Stimulated activated CD8-positive, alpha-beta memory T cell treated with anti-CD3 and anti-CD28 coated beads, Interleukin-15, amount 100 ng/mL, for 4 hours (primary cell): ENCODE data around the gene TXNDC11.
"Not testable (repeated sequence)": the region's sequence is repeated elsewhere in the genome, so short reads cannot be mapped to it uniquely, and the experiment has no call there.

Experiments
- DNase-seq, 2 donors: peaks; one replicate each; pipeline ENCODE4 v3.0.0-alpha.2; 2020; ENCODE audit warnings: low read depth in 2 of 2

Gene TXNDC11, protein sequence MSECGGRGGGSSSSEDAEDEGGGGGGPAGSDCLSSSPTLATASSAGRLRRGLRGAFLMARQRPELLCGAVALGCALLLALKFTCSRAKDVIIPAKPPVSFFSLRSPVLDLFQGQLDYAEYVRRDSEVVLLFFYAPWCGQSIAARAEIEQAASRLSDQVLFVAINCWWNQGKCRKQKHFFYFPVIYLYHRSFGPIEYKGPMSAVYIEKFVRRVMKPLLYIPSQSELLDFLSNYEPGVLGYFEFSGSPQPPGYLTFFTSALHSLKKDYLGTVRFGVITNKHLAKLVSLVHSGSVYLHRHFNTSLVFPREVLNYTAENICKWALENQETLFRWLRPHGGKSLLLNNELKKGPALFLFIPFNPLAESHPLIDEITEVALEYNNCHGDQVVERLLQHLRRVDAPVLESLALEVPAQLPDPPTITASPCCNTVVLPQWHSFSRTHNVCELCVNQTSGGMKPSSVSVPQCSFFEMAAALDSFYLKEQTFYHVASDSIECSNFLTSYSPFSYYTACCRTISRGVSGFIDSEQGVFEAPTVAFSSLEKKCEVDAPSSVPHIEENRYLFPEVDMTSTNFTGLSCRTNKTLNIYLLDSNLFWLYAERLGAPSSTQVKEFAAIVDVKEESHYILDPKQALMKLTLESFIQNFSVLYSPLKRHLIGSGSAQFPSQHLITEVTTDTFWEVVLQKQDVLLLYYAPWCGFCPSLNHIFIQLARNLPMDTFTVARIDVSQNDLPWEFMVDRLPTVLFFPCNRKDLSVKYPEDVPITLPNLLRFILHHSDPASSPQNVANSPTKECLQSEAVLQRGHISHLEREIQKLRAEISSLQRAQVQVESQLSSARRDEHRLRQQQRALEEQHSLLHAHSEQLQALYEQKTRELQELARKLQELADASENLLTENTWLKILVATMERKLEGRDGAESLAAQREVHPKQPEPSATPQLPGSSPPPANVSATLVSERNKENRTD

GRCh38 chr16:11742536-11743307 lies at the start of gene TXNDC11:
TXNDC11 (minus strand) TSS chr16:11742857; CDS start chr16:11742730, 127 bp downstream.
- DNase-seq: peak; percentile 96 to 99

DNA sequence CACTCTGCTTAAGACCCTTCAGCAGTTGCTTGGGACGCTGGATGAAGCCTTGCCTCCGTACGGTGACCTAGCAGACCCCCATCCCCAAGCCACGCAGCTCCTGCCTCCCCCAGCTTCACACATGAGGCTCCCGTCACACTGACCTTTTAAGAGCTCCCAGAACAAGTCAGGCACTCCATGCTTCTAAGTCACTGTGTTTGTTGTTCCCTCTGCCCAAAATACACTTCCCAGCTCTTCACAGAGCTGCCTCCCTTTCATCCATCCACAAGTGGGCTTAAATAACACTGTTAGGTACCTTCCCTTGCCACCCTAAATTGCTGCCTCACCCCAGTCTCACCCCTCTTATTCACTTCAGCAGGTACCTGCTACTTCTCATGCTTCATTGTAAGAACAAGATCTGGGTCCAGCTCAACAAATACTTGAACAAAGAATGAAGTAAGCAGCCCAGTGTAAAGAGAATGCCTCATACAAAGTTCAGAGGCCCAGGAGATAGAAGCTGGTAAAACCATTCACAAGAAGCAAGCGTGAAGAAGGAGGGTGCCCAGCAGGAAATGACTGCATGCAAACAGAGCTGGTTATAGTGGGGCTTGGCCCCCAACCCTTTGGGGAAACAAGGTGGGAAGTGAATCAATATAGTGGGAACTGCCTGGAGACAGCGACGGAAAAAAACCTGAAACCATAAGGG lies 48.6 kb upstream of the TXNDC11 start:
- DNase-seq: no peak

- DNase-seq: no peak
Measured at GRCh38 chr16:11788914-11789313, 46.3 kb upstream of the TXNDC11 start.

DNA sequence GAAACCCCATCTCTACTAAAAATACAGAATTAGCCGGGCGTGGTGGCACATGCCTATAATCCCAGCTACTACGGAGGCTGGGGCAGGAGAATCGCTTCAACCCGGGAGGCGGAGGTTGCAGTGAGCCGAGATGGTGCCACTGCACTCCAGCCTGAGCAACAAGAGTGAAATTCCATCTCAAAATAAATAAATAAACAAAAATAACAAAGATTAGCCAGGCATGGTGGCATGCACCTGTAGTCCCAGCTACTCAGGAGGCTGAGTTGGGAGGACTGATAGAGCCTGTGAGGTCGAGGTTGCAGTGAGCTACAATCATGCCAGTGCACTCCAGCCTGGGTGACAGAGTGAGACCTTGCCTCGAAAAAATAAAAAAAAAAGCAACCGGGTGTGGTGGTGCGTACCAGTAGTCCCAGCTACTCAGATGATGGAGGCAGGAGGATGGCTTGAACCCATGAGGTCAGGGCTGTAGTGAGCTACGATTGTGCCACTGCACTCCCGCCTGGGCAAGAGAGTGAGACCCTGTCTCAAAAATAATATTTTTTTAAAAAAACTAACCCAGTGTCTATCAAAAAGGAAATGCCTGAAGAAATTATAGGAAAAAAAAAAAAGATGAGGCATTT lies 42.4 kb upstream of the TXNDC11 start:
- not testable (repeated sequence) for DNase-seq

- DNase-seq: not testable (repeated sequence)
Measured at GRCh38 chr16:11784381-11784780, 41.7 kb upstream of the TXNDC11 start.

GRCh38 chr16:11784038-11784369 lies 41.3 kb upstream of the TXNDC11 start:
- DNase-seq: no peak

DNA sequence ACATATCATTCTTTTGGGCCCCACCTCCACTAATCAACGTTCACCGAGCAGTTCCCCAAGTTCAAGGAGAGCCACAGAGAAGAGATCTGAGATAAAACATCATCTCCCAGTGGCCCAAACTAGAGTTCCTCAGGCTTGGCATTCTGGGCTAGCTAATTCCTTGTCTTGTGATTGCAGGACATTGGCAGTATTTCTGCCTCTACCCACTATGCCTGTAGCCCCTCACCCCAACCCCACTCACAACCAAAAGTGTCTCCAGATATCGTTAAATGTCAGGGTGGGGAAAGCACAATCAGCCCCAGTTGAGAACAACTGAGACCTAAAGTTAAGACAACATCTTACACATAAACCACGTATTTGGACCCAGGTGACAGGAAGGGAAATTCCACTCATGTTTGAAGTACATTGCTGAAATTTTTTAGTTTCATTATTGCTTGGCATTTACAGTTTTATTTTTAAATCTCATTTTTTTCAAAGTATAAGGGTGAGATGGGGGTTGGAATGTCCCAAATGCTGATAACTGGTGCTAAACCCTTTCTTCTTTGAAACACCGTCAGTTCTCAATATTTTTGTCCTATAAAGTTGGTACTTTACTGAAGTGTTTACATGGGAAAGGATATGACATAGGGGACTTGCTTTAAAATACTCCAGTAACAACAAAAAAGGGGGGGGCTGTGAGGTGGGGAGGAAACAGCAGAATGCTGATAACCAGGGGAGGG lies 40.8 kb upstream of the TXNDC11 start:
- DNase-seq: no peak

DNA sequence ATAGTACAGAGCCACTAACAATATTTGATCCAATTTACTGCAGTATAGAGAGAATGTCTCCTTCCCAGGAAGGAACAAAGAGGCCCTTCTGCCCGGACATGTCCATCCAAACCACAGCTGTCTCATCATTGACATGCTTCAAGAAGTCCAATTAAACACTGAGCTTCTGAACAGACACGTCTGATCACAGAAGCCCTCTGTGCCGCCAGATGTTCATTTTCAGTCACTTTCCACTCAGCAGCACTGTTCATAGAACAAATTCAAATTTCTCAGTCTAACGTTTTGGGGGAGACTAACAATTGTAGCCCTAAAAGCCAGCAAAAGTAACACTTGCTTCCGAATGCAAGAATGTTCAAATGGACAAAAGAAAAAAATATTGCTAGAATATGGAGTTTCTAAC lies 39.1 kb upstream of the TXNDC11 start:
- DNase-seq: no peak

DNA sequence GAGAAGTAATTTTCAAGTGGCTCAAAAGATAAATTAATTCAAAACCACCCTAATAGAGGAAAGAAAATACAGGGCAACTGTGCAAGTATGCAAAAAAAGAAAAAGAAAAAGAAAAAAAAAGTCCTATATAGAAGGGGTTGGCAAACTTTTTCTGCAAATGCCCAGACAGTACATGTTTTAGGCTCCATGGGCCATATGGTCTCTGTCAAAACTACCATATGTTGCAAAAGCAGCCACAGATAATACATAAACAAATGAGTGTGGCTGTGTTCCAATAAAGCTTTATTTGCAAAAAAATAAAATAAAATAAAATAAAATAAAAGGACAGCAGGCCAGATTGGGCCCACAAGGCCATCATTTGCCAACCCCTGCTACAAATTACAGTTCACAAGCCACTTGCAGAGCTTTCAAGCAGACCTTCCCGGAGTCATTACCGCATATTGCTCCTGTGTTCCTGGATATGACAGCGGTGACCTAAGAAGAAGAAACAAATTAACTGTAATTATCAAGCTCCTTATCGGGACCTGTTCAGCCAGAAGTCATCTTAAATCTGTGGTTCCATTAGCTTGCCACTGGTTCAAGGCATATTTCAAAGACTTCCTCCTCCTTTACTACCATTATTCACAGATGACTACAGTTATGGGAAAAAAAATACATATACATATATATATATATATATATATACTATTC lies 38.5 kb upstream of the TXNDC11 start:
- DNase-seq: no peak

DNA sequence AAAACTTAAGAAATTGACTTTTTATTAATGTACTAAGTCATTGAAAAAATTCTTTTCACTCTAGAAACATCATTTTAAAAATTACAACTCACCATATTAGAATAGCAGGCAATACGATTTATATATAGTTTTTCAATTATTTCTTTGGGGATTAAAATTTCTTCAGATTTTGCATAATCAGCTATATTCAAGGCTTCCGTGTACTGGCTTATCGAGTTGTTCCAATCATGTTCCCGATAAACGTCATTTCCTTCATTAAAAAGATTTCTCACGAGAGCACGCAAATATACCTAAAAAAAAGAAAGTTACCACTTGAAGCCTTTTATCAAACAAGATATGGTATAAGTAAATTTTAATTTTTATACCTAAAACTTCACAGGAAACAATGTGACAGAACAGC lies 36.4 kb upstream of the TXNDC11 start:
- DNase-seq: no peak

DNA sequence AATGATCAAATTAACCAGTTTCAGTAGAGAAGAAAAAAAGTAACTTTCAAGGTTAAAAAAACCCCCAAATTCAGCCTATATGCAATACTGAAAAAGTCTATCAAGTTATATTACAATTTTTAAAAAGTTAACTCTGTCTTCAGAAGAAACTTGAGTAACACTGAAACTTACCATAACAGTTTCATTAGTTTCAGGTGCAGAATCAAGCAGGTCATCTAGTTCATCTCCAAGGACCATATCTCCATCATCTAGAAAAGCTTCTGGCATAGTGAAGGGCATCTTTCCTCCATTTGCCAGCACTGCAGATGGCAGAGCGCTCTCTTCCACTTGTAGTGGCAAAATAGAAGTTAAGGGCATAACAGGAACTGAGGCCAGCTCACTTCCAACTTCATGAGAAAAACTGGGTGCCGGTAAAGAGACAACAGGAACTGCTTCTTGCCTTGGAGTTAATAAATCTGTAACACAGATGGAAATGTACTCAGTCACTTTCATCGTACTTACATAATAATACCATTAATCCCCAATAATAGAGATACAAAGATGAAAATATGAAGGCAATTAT lies 31.5 kb upstream of the TXNDC11 start:
- DNase-seq: no peak

- DNase-seq: no peak
Measured at GRCh38 chr16:11768849-11769248, 26.2 kb upstream of the TXNDC11 start.

DNA sequence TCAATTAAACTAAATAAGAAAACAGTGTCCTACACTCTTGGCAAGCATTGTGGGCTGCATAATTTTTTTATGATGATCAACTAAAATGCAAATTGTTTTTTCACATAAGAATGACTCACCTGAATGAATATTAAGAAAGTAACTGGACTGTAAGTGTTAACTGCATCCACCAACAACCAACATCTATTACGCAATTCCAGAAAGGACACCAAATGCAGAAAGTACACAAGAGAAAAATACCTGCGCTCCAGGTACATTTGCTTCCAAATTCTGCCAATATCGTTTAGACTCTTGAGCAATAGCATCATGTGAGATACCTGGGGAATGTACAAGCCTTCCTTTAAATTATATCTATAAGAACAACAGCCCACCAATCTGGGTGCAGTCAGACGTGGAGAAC lies 19.8 kb upstream of the TXNDC11 start:
- DNase-seq: no peak

GRCh38 chr16:11759997-11760396 lies 17.3 kb upstream of the TXNDC11 start:
- no peak for DNase-seq

DNA sequence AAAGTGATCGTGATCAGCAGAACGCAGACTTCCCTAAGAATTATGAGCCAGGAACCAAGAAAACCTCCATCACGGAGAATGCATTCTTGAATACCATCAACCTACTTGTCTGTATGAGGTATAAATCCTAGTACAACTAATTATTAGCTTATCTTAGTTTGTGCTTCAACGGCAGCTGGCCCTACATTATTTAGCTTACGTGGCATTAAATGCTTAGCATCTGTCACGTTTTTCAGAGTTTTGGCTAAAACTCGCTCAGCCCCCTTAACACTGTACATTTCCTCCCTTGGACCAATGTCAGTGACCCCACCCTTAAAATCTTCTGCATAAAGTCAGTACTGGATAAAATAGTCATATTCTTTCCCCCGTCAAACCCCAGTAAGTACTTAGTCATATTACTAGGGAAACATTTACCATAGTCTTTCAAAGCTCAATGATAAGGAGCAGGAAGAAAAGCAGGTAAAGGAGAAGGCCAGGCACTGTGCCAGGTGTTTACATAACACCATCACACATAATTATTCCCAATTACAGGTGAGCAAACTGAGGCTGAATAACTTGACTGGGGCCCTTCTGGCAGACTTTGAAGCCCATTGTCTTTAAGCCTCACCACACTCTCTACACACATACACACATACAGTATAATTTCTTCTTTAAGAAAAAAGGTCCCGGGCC lies 16.6 kb upstream of the TXNDC11 start:
- DNase-seq: no peak

DNA sequence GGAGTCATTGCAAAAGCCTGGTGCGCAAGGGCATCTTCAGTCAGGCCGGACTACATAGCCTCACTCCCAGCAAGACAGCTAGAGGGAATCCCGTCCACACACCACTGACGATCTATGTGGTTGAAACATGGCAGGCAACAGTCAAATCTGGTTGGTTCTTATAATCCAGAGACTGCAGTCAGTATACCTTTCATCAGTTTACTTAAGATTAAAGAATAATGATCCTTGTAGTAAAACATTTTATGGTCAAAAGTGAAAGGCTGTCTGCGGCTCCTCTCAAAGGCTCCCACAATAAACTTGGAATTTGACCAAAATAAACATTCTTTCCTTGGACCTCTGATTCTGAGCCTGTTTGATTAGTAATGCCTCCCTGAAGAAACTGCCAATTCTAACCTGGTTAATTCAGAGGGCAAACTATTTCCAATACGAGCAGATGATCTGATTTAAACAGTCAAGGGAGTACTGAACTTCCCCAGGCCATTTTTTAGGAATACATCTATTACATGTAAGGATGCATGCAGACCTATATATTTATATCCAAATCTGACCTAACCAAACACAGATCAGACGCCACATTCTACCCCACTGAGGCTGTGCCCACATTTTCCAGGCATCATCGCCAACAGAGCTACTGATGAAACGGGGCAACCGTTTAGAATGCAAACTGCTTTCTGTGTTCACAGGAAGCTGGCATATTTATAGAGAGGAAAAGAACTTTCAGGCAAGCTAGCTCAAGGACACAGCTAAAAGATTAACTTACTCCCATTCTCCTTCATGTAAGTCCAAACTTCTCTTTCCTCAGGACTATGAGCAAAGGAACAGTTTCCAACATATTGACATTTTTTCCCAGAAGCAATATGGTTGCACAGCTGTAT lies 15.3 kb upstream of the TXNDC11 start:
- no peak for DNase-seq

- DNase-seq: no peak
Measured at GRCh38 chr16:11756248-11756647, 13.6 kb upstream of the TXNDC11 start.
